Nephron progenitor cell (in vitro differentiated cells): ENCODE data around the gene SH3GL2.

ENCODE experiments used
- DNase-seq: peaks from one replicate; pipeline ENCODE4 v3.0.0; 2021
- H3K27ac Mint-ChIP-seq: 2 replicates; pipeline ENCODE4 v1.8.0; 2021; ENCODE audit warnings: mild to moderate bottlenecking, moderate library complexity, mixed read lengths
- H3K27me3 Mint-ChIP-seq: 2 replicates; pipeline ENCODE4 v1.8.0; 2021; ENCODE audit warnings: mild to moderate bottlenecking, low read depth, mixed read lengths; ENCODE audit not compliant: poor library complexity
- H3K36me3 Mint-ChIP-seq: 2 replicates; pipeline ENCODE4 v1.8.0; 2021; ENCODE audit warnings: low read depth, mixed read lengths
- H3K4me1 Mint-ChIP-seq: 2 replicates; pipeline ENCODE4 v1.8.0; 2021; ENCODE audit warnings: mixed read lengths
- H3K4me3 Mint-ChIP-seq: 2 replicates; pipeline ENCODE4 v1.8.0; 2021; ENCODE audit warnings: mild to moderate bottlenecking, moderate library complexity, mixed read lengths
- H3K9me3 Mint-ChIP-seq: 2 replicates; pipeline ENCODE4 v1.8.0; 2021; ENCODE audit warnings: mild to moderate bottlenecking, moderate library complexity, mixed read lengths
- CTCF ChIP-seq: fragments of 200-600 bp; sonication (generic); IDR thresholded peaks from 2 replicates; pipeline ENCODE4 v1.5.0; 2021; ENCODE audit warnings: antibody characterized with exemption

Gene SH3GL2

GRCh38 chr9:17816431-17817027 lies 237.7 kb downstream of the SH3GL2 start:
- no peak for TF ChIP-seq CTCF
- H3K9me3 Mint-ChIP-seq, result peaks cover 6% of the 10 kb centered on the region
- H3K4me3 Mint-ChIP-seq, result no peak overlapping the region
- DNase-seq, result no peak
- peaks cover 11% of the 10 kb centered on the region for H3K27me3 Mint-ChIP-seq
- no peaks in the 10 kb centered on the region for H3K36me3 Mint-ChIP-seq
- no peaks in the 10 kb centered on the region for H3K4me1 Mint-ChIP-seq
- no peak overlapping the region for H3K27ac Mint-ChIP-seq

GRCh38 chr9:17824191-17824590 lies 245.3 kb downstream of the SH3GL2 start:
- Mint-ChIP-seq H3K4me3 (no peak overlapping the region), H3K9me3 (peaks cover 6% of the 10 kb centered on the region), H3K27ac (no peak overlapping the region), H3K4me1 (no peaks in the 10 kb centered on the region), H3K27me3 (peaks cover 12% of the 10 kb centered on the region), H3K36me3 (no peaks in the 10 kb centered on the region)
- TF ChIP-seq CTCF, result no peak
- DNase-seq, result no peak

DNA sequence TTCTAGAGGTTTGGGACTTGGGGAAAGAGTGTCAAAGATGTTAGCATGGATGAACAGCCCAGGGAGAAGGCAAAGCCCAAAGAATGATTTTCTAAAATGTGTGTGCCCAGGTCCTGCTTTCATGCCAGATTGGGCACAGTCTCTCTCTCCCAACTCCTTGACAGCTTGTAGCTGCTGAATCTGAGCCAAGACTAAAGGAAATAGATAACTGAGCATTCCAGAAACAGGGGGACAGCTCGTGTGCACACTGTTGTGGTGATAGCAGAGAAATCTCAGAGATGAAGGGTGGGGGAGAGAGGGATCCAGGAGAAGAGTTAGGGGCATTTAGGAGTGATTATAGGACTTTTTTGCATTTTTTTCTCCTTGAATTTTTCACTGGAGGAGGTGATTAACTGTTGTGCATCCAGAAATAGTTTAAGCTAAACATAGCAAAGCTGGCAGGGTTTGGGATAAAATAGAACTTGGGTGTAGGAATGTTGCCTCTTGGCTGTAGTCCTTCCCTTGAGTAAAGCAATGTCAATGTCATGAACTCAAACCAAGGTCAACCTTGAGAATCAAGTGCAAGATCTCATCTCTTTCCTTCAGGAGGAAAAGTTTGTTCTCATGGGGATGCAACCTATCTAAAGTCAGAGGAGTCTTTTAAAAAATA lies 245.9 kb downstream of the SH3GL2 start:
- H3K27ac Mint-ChIP-seq, result no peak overlapping the region
- TF ChIP-seq CTCF, result no peak
- H3K36me3 Mint-ChIP-seq, result no peaks in the 10 kb centered on the region
- H3K9me3 Mint-ChIP-seq, result peaks cover 6% of the 10 kb centered on the region
- DNase-seq, result no peak
- H3K4me1 Mint-ChIP-seq, result no peaks in the 10 kb centered on the region
- no peak overlapping the region for H3K4me3 Mint-ChIP-seq
- peaks cover 12% of the 10 kb centered on the region for H3K27me3 Mint-ChIP-seq

- no peak for TF ChIP-seq CTCF
- H3K27ac Mint-ChIP-seq, result no peak overlapping the region
- peaks cover 10% of the 10 kb centered on the region for H3K27me3 Mint-ChIP-seq
- H3K4me1 Mint-ChIP-seq, result no peaks in the 10 kb centered on the region
- DNase-seq, result no peak
- H3K4me3 Mint-ChIP-seq, result no peak overlapping the region
- no peaks in the 10 kb centered on the region for H3K36me3 Mint-ChIP-seq
- peaks cover 4% of the 10 kb centered on the region for H3K9me3 Mint-ChIP-seq
Measured at GRCh38 chr9:17825265-17825659, 246.4 kb downstream of the SH3GL2 start.

DNA sequence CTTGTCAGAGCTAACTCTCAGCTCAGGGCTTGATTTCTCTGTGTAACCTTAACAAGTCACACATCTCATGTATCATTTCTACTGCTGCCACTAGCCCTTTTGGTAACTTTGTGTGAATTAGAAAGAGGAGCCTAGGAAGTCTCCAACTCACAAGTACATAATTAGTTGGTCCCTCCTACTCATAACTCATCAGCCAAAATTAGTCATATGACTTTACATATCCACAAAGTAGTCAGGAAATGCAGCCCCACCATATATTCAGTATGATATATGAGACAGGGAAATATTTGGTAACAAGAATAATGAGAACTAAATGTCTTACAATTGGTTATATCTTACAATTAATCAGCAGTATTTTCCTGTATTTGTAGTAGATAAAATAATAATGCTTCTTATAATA lies 250.2 kb downstream of the SH3GL2 start:
- Mint-ChIP-seq H3K4me1 (no peaks in the 10 kb centered on the region), H3K9me3 (no peaks in the 10 kb centered on the region), H3K4me3 (no peak overlapping the region), H3K27ac (no peak overlapping the region), H3K36me3 (no peaks in the 10 kb centered on the region), H3K27me3 (peaks cover 6% of the 10 kb centered on the region)
- TF ChIP-seq CTCF, result no peak
- DNase-seq, result no peak

- DNase-seq, result no peak
- no peaks in the 10 kb centered on the region for H3K9me3 Mint-ChIP-seq
- no peaks in the 10 kb centered on the region for H3K36me3 Mint-ChIP-seq
- peaks cover 6% of the 10 kb centered on the region for H3K27me3 Mint-ChIP-seq
- no peak overlapping the region for H3K27ac Mint-ChIP-seq
- H3K4me3 Mint-ChIP-seq, result no peak overlapping the region
- peaks cover under 1% of the 10 kb centered on the region for H3K4me1 Mint-ChIP-seq
- TF ChIP-seq CTCF, result no peak
Measured at GRCh38 chr9:17829812-17830385, 251.0 kb downstream of the SH3GL2 start.
